HG03108 (cell line): ENCODE data around the gene HOATZ.

Experiments used
- ATAC-seq: cut with Tn5 transposase; IDR thresholded peaks from one replicate; pipeline ENCODE4 v1.9.1; 2021; ENCODE audit warnings: moderate library complexity; ENCODE audit not compliant: unreplicated experiment

HOATZ gene

GRCh38 chr11:111514216-111515031 is at the start of gene HOATZ:
Gene HOATZ (plus strand): TSS chr11:111514778. CDS start chr11:111514785, 7 bp downstream.
- no peak for ATAC-seq

GRCh38 chr11:111465400-111465799 is 49.2 kb upstream of the HOATZ start:
- no peak for ATAC-seq

GRCh38 chr11:111466615-111467014 is 48.0 kb upstream of the HOATZ start:
- ATAC-seq = no peak

- no peak for ATAC-seq
Measured at GRCh38 chr11:111469200-111469599, 45.4 kb upstream of the HOATZ start.

- no peak for ATAC-seq
Measured at GRCh38 chr11:111472228-111472627, 42.4 kb upstream of the HOATZ start.

GRCh38 chr11:111474432-111474831 is 40.1 kb upstream of the HOATZ start:
- no peak for ATAC-seq

- ATAC-seq = no peak
Measured at GRCh38 chr11:111476366-111476765, 38.2 kb upstream of the HOATZ start.

- no peak for ATAC-seq
Measured at GRCh38 chr11:111476956-111477355, 37.6 kb upstream of the HOATZ start.

GRCh38 chr11:111477898-111478297 is 36.7 kb upstream of the HOATZ start:
- ATAC-seq = no peak

- ATAC-seq = no peak
Measured at GRCh38 chr11:111479666-111480065, 34.9 kb upstream of the HOATZ start.

- ATAC-seq = no peak
Measured at GRCh38 chr11:111483431-111483830, 31.1 kb upstream of the HOATZ start.

- no peak for ATAC-seq
Measured at GRCh38 chr11:111490496-111490895, 24.1 kb upstream of the HOATZ start.

- ATAC-seq = no peak
Measured at GRCh38 chr11:111494040-111494439, 20.5 kb upstream of the HOATZ start.

GRCh38 chr11:111499483-111499882 is 15.1 kb upstream of the HOATZ start:
- no peak for ATAC-seq

- no peak for ATAC-seq
Measured at GRCh38 chr11:111500481-111500880, 14.1 kb upstream of the HOATZ start.

- no peak for ATAC-seq
Measured at GRCh38 chr11:111502611-111503010, 12.0 kb upstream of the HOATZ start.

- ATAC-seq = no peak
Measured at GRCh38 chr11:111510311-111510710, 4.3 kb upstream of the HOATZ start.

- no peak for ATAC-seq
Measured at GRCh38 chr11:111512296-111513239, 2.0 kb upstream of the HOATZ start, which contains the start of gene BTG4. Gene BTG4 (minus strand): TSS chr11:111512386. CDS start chr11:111498776, 13,610 bp downstream.

- ATAC-seq = no peak
Measured at GRCh38 chr11:111513240-111513605, 1.4 kb upstream of the HOATZ start.

- ATAC-seq = no peak
Measured at GRCh38 chr11:111515591-111515990, 1.0 kb downstream of the HOATZ start.

GRCh38 chr11:111518668-111519067 is 4.1 kb downstream of the HOATZ start:
- ATAC-seq = no peak

- no peak for ATAC-seq
Measured at GRCh38 chr11:111520560-111520959, 6.0 kb downstream of the HOATZ start.
